D721Med (cell line): Measurements from ENCODE around the gene TPRX1.
"Not testable (repeated sequence)": the region's sequence is repeated elsewhere in the genome, so short reads cannot be mapped to it uniquely, and the experiment has no call there.

Source experiments
- DNase-seq: peaks from one replicate; pipeline ENCODE4 v3.0.0; 2011; ENCODE audit warnings: low spot score; ENCODE audit not compliant: insufficient read length
- FAIRE-seq: peaks from 2 replicates; lab custom pipeline; 2011; peaks lifted over from hg19 to GRCh38; lab: Jason Lieb, UNC
- TF ChIP-seq, protein P1 (sequence below): IDR thresholded peaks from 2 replicates; pipeline ENCODE4 v1.5.1; 2012; ENCODE audit warnings: mild to moderate bottlenecking, control low read depth; ENCODE audit not compliant: insufficient read depth; ENCODE audit errors: missing control alignments

TPRX1 gene

GRCh38 chr19:47776568-47776967 is 27.8 kb downstream of the TPRX1 start:
- FAIRE-seq (no peak), DNase-seq (no peak)
- TF ChIP-seq, protein P1, sequence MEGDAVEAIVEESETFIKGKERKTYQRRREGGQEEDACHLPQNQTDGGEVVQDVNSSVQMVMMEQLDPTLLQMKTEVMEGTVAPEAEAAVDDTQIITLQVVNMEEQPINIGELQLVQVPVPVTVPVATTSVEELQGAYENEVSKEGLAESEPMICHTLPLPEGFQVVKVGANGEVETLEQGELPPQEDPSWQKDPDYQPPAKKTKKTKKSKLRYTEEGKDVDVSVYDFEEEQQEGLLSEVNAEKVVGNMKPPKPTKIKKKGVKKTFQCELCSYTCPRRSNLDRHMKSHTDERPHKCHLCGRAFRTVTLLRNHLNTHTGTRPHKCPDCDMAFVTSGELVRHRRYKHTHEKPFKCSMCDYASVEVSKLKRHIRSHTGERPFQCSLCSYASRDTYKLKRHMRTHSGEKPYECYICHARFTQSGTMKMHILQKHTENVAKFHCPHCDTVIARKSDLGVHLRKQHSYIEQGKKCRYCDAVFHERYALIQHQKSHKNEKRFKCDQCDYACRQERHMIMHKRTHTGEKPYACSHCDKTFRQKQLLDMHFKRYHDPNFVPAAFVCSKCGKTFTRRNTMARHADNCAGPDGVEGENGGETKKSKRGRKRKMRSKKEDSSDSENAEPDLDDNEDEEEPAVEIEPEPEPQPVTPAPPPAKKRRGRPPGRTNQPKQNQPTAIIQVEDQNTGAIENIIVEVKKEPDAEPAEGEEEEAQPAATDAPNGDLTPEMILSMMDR: no peak

- FAIRE-seq, DNase-seq: not testable (repeated sequence)
These were observed 33.1 kb downstream of the TPRX1 start for GRCh38 chr19:47771291-47771690.

- DNase-seq (no peak), FAIRE-seq (no peak)
- TF ChIP-seq, protein P1: no peak
These were observed 34.8 kb downstream of the TPRX1 start for GRCh38 chr19:47769534-47769933.

DNA sequence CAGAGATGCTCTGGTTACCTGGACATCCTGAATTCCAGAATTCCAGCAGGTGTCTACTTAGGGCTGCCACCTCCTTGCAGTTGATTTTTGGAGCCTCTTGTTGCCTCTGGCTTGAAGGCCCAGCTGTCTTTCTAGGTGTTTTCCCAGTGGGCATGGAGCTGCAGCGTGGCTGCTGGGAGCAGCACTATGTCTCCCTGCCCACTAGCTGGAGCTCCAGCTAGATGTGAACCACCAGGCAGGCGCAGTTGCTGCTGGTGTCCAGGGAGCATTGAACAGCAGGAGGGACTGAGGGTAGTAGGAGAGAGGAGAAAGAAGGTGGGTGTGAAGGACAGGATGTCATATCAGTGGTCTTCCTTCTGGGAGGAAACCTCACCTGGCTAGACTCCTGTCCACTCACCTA is 35.7 kb downstream of the TPRX1 start:
- FAIRE-seq: no peak
- TF ChIP-seq, protein P1: no peak
- DNase-seq: no peak

GRCh38 chr19:47767349-47767748 is 37.0 kb downstream of the TPRX1 start:
- no peak for FAIRE-seq
- TF ChIP-seq, protein P1: no peak
- no peak for DNase-seq

DNA sequence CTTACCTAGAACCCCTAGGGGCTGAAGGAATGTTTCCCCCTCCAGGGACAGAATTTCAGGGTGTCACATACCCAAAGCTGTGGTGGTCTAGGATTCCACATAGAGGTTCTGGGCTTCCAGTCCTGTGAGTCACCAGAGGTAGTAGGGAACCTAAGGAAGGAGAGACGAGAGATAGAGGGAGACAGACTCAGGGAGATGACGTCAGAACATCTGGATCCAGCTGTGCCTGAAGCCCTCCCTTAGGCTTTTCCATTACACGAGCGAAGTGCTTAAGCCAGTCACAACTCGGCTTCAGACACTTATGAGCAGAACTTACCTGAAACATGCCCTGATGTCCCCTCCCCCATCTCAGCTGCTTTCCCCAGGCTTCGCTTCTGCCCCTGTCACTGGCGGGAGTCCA is 37.7 kb downstream of the TPRX1 start:
- TF ChIP-seq, protein P1: no peak
- DNase-seq (no peak), FAIRE-seq (no peak)

DNA sequence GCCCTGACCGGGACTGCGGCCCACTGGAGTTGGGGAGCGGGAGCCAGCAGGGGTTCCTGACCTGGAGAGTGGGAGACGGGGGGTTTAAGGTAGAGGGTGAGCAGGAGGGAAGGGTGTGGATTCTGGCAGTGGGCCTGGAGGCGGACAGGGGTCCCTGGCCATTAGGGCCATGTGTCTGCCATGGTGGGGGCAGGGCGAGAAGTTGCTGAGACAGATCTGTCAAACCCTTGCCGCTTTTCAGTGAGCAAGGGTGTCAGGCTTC is 38.1 kb downstream of the TPRX1 start:
- no peak for FAIRE-seq
- TF ChIP-seq, protein P1: no peak
- no peak for DNase-seq
